ENCODE results near the gene EFNB2. TPM values are rescaled to one million over a fixed set of nuclear protein-coding genes. Genes with fewer than 3 reads are reported as not detected.

The EFNB2 gene
- total RNA-seq, 1 donor from 2014 or later: 353 TPM

- peaks cover 55% of the 10 kb centered on the region for H3K36me3 Mint-ChIP-seq (ENCODE audit: low read depth, unreplicated experiment)
- H3K27ac Mint-ChIP-seq (ENCODE audit: unreplicated experiment): no peak overlapping the region
- no peak for DNase-seq (ENCODE audit: low spot score)
- peaks cover 6% of the 10 kb centered on the region for H3K27me3 Mint-ChIP-seq (ENCODE audit: unreplicated experiment)
- peak overlapping the region; percentile 53 for H3K4me3 Mint-ChIP-seq (ENCODE audit: unreplicated experiment)
- H3K9me3 Mint-ChIP-seq (ENCODE audit: unreplicated experiment): no peaks in the 10 kb centered on the region
- TF ChIP-seq, protein P1, sequence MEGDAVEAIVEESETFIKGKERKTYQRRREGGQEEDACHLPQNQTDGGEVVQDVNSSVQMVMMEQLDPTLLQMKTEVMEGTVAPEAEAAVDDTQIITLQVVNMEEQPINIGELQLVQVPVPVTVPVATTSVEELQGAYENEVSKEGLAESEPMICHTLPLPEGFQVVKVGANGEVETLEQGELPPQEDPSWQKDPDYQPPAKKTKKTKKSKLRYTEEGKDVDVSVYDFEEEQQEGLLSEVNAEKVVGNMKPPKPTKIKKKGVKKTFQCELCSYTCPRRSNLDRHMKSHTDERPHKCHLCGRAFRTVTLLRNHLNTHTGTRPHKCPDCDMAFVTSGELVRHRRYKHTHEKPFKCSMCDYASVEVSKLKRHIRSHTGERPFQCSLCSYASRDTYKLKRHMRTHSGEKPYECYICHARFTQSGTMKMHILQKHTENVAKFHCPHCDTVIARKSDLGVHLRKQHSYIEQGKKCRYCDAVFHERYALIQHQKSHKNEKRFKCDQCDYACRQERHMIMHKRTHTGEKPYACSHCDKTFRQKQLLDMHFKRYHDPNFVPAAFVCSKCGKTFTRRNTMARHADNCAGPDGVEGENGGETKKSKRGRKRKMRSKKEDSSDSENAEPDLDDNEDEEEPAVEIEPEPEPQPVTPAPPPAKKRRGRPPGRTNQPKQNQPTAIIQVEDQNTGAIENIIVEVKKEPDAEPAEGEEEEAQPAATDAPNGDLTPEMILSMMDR (IDR thresholded peaks at IDR 0.05; ENCODE audit: unreplicated experiment): no peak
- peaks cover 45% of the 10 kb centered on the region for H3K4me1 Mint-ChIP-seq (ENCODE audit: unreplicated experiment)
Observed at GRCh38 chr13:106503272-106503671, 32.2 kb downstream of the EFNB2 start.

DNA sequence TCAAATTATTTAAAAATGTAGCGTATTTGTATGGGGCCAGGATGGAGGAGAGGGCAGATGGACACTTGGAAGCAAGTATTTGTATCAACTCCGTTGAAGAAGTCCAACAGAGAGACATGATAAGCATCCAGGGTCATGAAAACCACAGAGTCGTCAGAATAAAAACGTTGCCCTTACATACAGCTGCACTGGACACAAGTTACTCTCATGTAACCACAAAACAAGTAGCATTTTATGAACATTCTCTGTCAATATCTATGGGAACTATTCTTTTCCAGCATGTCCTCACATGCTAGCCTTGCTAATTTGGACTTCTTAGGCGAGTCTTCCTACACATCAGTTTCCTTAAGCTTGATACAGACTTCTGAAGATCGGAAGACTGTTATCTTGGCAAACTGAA is 35.0 kb downstream of the EFNB2 start:
- Mint-ChIP-seq H3K27me3 (ENCODE audit: unreplicated experiment) (peaks cover 6% of the 10 kb centered on the region), H3K4me3 (ENCODE audit: unreplicated experiment) (no peak overlapping the region), H3K36me3 (ENCODE audit: low read depth, unreplicated experiment) (peaks cover 40% of the 10 kb centered on the region), H3K27ac (ENCODE audit: unreplicated experiment) (peak overlapping the region; percentile 3), H3K4me1 (ENCODE audit: unreplicated experiment) (peaks cover 64% of the 10 kb centered on the region), H3K9me3 (ENCODE audit: unreplicated experiment) (no peaks in the 10 kb centered on the region)
- TF ChIP-seq, protein P1 (IDR thresholded peaks at IDR 0.05; ENCODE audit: unreplicated experiment): no peak
- DNase-seq (ENCODE audit: low spot score): no peak

DNA sequence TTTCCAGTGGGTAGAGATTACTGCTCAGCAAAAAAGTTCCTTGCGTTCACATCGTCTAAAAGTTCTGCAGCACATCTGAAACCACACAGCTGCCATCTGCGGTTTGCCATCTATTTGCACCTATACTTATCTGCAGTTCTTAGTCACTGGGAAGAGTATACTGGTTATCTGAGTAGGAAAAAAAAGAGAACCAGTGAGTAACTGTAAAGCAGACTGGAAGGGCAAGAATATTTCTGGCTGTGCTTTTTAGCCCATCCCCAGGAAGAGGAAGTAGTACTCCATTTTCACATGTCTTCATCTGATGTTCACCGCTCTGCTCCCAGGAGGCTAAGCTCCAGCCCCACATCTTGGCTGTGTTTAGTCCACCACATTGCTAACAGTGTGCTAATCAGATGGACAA is 35.6 kb downstream of the EFNB2 start:
- no peak for DNase-seq (ENCODE audit: low spot score)
- Mint-ChIP-seq H3K27ac (ENCODE audit: unreplicated experiment) (peak overlapping the region; percentile 3), H3K36me3 (ENCODE audit: low read depth, unreplicated experiment) (peaks cover 37% of the 10 kb centered on the region), H3K9me3 (ENCODE audit: unreplicated experiment) (no peaks in the 10 kb centered on the region), H3K4me1 (ENCODE audit: unreplicated experiment) (peaks cover 65% of the 10 kb centered on the region), H3K27me3 (ENCODE audit: unreplicated experiment) (peaks cover 7% of the 10 kb centered on the region), H3K4me3 (ENCODE audit: unreplicated experiment) (peak overlapping the region; percentile 26)
- TF ChIP-seq, protein P1 (IDR thresholded peaks at IDR 0.05; ENCODE audit: unreplicated experiment): no peak

DNA sequence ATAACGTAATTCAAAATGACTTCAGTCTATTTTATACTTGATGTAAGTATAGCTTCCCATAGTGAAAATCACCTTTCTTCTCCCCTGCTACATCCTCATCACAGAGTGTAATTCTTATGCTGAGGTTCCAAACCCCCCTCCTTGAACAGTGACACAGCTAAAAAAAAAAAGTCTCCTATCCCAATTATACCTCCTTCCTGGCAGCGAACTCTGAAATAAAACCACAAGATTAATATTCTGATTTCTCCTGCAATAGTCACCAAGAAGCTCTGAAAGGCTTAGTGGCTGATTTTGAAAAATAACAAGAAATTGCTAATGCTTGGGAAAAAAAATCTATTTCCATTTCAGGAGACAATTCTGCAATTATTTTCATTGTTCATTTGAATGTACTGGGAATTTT is 36.3 kb downstream of the EFNB2 start:
- TF ChIP-seq, protein P1 (IDR thresholded peaks at IDR 0.05; ENCODE audit: unreplicated experiment): no peak
- H3K36me3 Mint-ChIP-seq (ENCODE audit: low read depth, unreplicated experiment): peaks cover 36% of the 10 kb centered on the region
- no peak for DNase-seq (ENCODE audit: low spot score)
- no peaks in the 10 kb centered on the region for H3K9me3 Mint-ChIP-seq (ENCODE audit: unreplicated experiment)
- peaks cover 7% of the 10 kb centered on the region for H3K27me3 Mint-ChIP-seq (ENCODE audit: unreplicated experiment)
- peaks cover 68% of the 10 kb centered on the region for H3K4me1 Mint-ChIP-seq (ENCODE audit: unreplicated experiment)
- peak overlapping the region; percentile 19 for H3K4me3 Mint-ChIP-seq (ENCODE audit: unreplicated experiment)
- H3K27ac Mint-ChIP-seq (ENCODE audit: unreplicated experiment): peak overlapping the region; percentile 62

DNA sequence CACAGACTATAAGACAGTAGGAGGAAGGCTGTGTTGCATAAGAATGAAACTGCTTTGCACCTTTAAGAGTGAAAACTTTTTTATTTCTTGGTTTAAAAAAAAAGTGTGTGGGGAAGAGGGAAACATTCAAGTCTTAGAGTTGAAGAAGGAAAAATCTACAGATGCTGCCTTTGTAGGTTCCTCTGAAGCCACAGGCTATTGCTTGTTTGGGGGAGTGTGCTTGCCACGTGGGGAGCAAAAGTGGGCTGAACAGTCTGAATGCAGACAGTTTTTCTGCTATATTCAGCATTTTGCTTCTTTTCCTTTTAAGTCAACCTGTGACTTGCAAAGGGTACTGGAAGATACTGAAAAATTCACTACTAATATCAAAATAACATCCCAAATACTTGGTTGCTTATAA is 36.9 kb downstream of the EFNB2 start:
- H3K27ac Mint-ChIP-seq (ENCODE audit: unreplicated experiment): peak overlapping the region; percentile 62
- no peaks in the 10 kb centered on the region for H3K9me3 Mint-ChIP-seq (ENCODE audit: unreplicated experiment)
- peaks cover 38% of the 10 kb centered on the region for H3K36me3 Mint-ChIP-seq (ENCODE audit: low read depth, unreplicated experiment)
- H3K27me3 Mint-ChIP-seq (ENCODE audit: unreplicated experiment): peaks cover 7% of the 10 kb centered on the region
- H3K4me3 Mint-ChIP-seq (ENCODE audit: unreplicated experiment): peak overlapping the region; percentile 38
- H3K4me1 Mint-ChIP-seq (ENCODE audit: unreplicated experiment): peaks cover 74% of the 10 kb centered on the region
- DNase-seq (ENCODE audit: low spot score): no peak
- TF ChIP-seq, protein P1 (IDR thresholded peaks at IDR 0.05; ENCODE audit: unreplicated experiment): no peak
